NCI-H82 (cell line): ENCODE data around the gene OR4C5.
"Not testable (repeated sequence)": the region's sequence is repeated elsewhere in the genome, so short reads cannot be mapped to it uniquely, and the experiment has no call there.

Source experiments
- DNase-seq: peaks from one replicate; lab custom pipeline; 2025; lab: John Stamatoyannopoulos, UW

Gene OR4C5

GRCh38 chr11:48366365-48366764, at the start of gene OR4C5:
TSS of gene OR4C5 (minus strand) at chr11:48366465. CDS start at chr11:48366465, 0 bp downstream.
- no peak for DNase-seq

DNA sequence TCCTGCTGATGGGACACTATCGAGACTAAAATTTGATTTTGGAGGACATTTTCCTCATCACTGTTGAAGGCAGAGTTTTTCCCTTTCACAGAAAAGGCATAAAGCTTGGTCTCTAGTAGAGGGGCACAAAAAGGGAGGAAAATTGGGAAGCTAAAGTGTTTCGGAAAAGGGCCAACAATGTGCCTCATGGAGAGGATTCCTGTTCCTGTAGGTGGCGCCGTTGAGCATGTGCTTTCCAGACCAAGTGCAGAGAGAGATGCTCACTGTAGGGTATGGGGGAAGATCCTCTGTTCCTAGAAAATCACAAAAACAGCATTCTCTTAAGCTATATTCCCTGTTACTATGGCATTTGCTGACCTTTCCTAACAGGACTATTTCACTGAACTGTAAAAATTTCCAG, 18.4 kb upstream of the OR4C5 start:
- DNase-seq = peak; percentile 16

- DNase-seq = not testable (repeated sequence)
Measured at GRCh38 chr11:48384151-48384550, 17.9 kb upstream of the OR4C5 start.

- not testable (repeated sequence) for DNase-seq
Measured at GRCh38 chr11:48361289-48361688, 5.0 kb downstream of the OR4C5 start.

DNA sequence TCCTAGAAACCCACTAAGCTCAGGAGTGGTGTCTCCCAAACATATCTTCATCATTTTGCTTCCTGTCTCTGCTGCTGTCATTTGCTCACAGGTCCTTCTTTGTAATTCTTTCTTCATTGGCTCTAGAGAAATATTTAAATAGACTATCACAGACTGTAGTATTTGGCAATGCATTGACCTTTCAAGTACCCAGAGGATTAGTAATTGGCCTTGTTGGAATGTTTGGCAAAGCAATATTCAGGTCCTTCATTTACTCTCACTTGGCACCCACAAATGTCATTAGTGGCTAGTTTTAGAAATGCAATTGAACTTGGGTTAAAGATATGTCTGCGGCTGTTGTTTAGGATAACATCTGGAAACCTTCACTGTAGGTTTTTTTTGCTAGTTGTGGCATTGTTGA, 11.6 kb downstream of the OR4C5 start:
- DNase-seq = no peak

DNA sequence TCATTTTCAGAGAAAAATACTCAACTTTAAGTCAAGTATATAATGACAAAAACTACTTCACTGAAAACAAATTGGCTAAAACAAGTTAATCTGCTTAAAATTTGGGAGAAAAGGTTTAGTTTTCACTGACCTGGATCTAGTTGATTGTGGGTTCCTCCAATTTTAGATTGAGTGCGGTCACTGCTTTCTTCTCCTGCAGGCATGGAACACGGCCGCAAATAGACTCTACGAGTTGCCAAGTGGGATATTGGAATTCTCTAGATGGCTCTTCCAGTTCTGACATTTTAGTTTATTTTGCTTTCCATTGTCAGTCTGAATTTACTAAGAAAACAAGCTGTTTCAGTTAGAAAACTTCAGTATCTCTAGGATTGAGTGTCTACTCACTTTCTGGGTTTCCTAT, 12.3 kb downstream of the OR4C5 start:
- DNase-seq = no peak

DNA sequence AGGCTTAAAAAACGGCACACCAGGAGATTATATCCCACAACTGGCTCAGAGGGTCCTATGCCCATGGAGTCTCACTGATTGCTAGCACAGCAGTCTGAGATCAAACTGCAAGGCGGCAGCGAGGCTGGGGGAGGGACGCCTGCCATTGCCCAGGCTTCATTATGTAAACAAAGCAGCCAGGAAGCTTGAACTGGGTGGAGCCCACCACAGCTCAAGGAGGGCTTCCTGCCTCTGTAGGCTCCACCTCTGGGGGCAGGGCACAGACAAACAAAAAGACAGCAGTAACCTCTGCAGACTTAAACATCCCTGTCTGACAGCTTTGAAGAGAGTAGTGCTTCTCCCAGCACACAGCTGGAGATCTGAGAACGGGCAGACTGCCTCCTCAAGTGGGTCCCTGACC, 20.0 kb downstream of the OR4C5 start:
- not testable (repeated sequence) for DNase-seq

- DNase-seq = not testable (repeated sequence)
Measured at GRCh38 chr11:48342505-48342904, 23.8 kb downstream of the OR4C5 start.

DNA sequence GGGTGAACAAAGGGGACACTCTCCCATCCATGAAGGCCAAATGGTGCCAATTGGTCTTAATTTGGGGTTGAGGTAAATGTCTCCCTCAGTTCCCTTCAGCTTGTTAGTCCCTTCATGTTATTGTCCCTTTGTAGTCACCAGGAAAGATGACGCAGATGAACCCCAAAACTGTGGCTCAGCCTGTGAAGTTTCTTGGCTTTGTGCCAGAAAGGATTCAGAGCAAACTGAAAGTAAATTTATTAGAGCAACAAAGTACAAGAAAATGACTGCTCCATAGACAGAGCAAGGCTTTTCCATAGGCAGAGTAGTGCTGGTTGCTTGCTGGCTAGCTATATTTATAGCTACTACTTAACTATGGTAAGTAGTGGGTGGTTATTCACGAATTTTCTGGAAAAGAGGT, 24.8 kb downstream of the OR4C5 start:
- no peak for DNase-seq

DNA sequence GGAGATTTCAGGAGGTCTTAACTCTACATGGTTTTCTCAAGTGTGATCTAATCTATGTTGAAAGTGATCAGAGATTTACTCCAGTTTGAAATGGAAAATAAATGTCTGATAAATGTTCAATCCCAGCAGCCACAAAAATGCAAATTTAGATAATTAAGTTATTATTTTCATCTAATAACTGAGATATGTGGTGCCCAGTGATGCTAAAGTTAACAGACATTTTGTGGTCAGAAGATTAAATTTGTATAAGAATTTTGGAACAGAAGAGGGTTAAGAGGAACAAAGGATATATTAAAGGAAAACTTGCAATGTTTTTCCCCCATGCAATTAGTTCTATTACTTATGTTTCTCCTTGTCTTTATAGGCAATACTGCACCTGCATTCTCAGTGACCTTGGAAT, 41.6 kb downstream of the OR4C5 start, which contains the start of gene OR4C3:
Gene OR4C3, plus strand, starts transcription at position 301 of the 400 bp plus-strand sequence. CDS start 102 bp downstream, outside the sequence.
- DNase-seq = not testable (repeated sequence)

GRCh38 chr11:48319813-48320212, 46.5 kb downstream of the OR4C5 start:
- not testable (repeated sequence) for DNase-seq
